Naive thymus-derived CD4-positive, alpha-beta T cell (primary cell): ENCODE data around the gene TMEM39B. TPM values are rescaled to one million over a fixed set of nuclear protein-coding genes. Genes with fewer than 3 reads are reported as not detected.
A peak's percentile ranks its signal among the peaks of the same experiment; 100 is the strongest.

Experiments
- ATAC-seq: fragments of 150-1000 bp; cut with Tn5 transposase; 2 replicates; pipeline ENCODE4 v1.10.0; 2021; ENCODE audit warnings: mild to moderate bottlenecking, moderate library complexity
- CTCF ChIA-PET: fragments of 350-600 bp; sonication (Branson Sonifier 250); formaldehyde crosslinking; loops from one replicate; lab custom pipeline; 2021; ENCODE audit warnings: antibody characterized with exemption; lab: Charles Lee
- POLR2A ChIA-PET: fragments of 350-600 bp; sonication (Branson Sonifier 250); formaldehyde crosslinking; loops from one replicate; lab custom pipeline; 2021; ENCODE audit warnings: antibody characterized with exemption, inconsistent platforms; lab: Charles Lee
- DNase-seq, 9 donors: peaks; one replicate each; pipeline versions ENCODE4 v3.0.0 to v3.0.0-alpha.2; 2020 to 2022; ENCODE audit warnings: mixed read lengths in 1 of 9
- H3K27ac ChIP-seq: one replicate; pipeline ENCODE4 v1.7.0; 2013; ENCODE audit warnings: mild to moderate bottlenecking, low read depth, low read length, moderate library complexity
- H3K27me3 ChIP-seq, 2 donors: one replicate each; pipeline ENCODE4 v1.7.0; 2013; ENCODE audit warnings: low read length in 2 of 2, mild to moderate bottlenecking in 2 of 2, moderate library complexity in 2 of 2; ENCODE audit not compliant: control insufficient read depth in 2 of 2, insufficient read depth in 2 of 2
- H3K36me3 ChIP-seq, 3 experiments: 1 replicate in 2 of 3; 2 replicates in 1 of 3; pipeline ENCODE4 v1.7.0; 2013; ENCODE audit warnings: low read length in 3 of 3, mild to moderate bottlenecking in 3 of 3, moderate library complexity in 1 of 3; ENCODE audit not compliant: insufficient read depth in 3 of 3, control insufficient read depth in 2 of 3
- H3K4me1 ChIP-seq, 2 donors: one replicate each; pipeline ENCODE4 v1.7.0; 2013; ENCODE audit warnings: low read length in 2 of 2, mild to moderate bottlenecking in 2 of 2, moderate library complexity in 1 of 2; ENCODE audit not compliant: control insufficient read depth in 2 of 2, insufficient read depth in 2 of 2
- H3K4me3 ChIP-seq: 2 replicates; pipeline ENCODE4 v1.7.0; 2013; ENCODE audit warnings: mild to moderate bottlenecking, low read length
- H3K9me3 ChIP-seq, 3 experiments: 1 replicate in 2 of 3; 2 replicates in 1 of 3; pipeline ENCODE4 v1.7.0; 2013; ENCODE audit warnings: low read length in 3 of 3; ENCODE audit not compliant: control insufficient read depth in 2 of 3
- H3K27ac Mint-ChIP-seq, 9 donors: one replicate each; pipeline ENCODE4 v1.8.0; 2020 to 2022; ENCODE audit warnings: mixed read lengths in 9 of 9, mild to moderate bottlenecking in 8 of 9, moderate library complexity in 5 of 9, inconsistent platforms in 2 of 9
- H3K27me3 Mint-ChIP-seq, 5 donors: one replicate each; pipeline ENCODE4 v1.8.0; 2021 to 2022; ENCODE audit warnings: mixed read lengths in 5 of 5, mild to moderate bottlenecking in 1 of 5
- H3K36me3 Mint-ChIP-seq, 5 donors: one replicate each; pipeline ENCODE4 v1.8.0; 2020 to 2022; ENCODE audit warnings: mixed read lengths in 5 of 5, mild to moderate bottlenecking in 3 of 5, inconsistent platforms in 1 of 5
- H3K4me1 Mint-ChIP-seq, 7 donors: one replicate each; pipeline ENCODE4 v1.8.0; 2020 to 2022; ENCODE audit warnings: mixed read lengths in 7 of 7, mild to moderate bottlenecking in 3 of 7, inconsistent platforms in 1 of 7
- H3K4me3 Mint-ChIP-seq, 10 donors: one replicate each; pipeline ENCODE4 v1.8.0; 2020 to 2022; ENCODE audit warnings: mild to moderate bottlenecking in 10 of 10, mixed read lengths in 10 of 10, moderate library complexity in 6 of 10, inconsistent platforms in 2 of 10
- H3K9me3 Mint-ChIP-seq, 11 donors: one replicate each; pipeline ENCODE4 v1.8.0; 2020 to 2022; ENCODE audit warnings: mixed read lengths in 11 of 11, mild to moderate bottlenecking in 4 of 11, inconsistent platforms in 1 of 11, moderate library complexity in 1 of 11
- intact Hi-C, 2 donors: fragments of 100-400 bp; cut with micrococcal nuclease; formaldehyde crosslinking; loops; one replicate each; pipeline ENCODE4 v1.15.1; 2023
- microRNA-seq: library from miRNA; unstranded; fragments of <30 nt; microRNA quantifications from one replicate; pipeline ENCODE4 v1.2.0, GENCODE V29; 2022; ENCODE audit warnings: borderline microRNAs expressed
- polyA plus RNA-seq, 2 donors: library from polyadenylated mRNA; unstranded; fragments of 300-500 nt; fragmentation: Illumina TruSeq; gene quantifications; one replicate each; pipeline ENCODE4 v1.2.3, GENCODE V29; 2021
- total RNA-seq, 6 experiments: library from RNA in 5 of 6; stranded (reverse) in 5 of 6; gene quantifications; 1 replicate in 5 of 6; 2 replicates in 1 of 6; pipeline ENCODE4 v1.2.3 and lab custom pipeline; 2021 to 2026

The TMEM39B gene
- total and polyA plus RNA-seq, 7 experiments from 2014 or later = 2.7 to 35.9 (median 17.4) TPM

GRCh38 chr1:32151319-32151787 lies 78.6 kb downstream of the TMEM39B start:
- Mint-ChIP-seq H3K36me3 (peaks cover 4 to 39% (median 38%) of the 10 kb centered on the region in 5 donors), H3K4me3 (no peak overlapping the region), H3K4me1 (peaks cover 4 to 31% (median 23%) of the 10 kb centered on the region in 7 donors), H3K9me3 (peaks cover 0 to 35% (median 8%) of the 10 kb centered on the region in 11 donors), H3K27ac (peak overlapping the region in 4 of 9 donors; percentile 1 to 60 (median 46)), H3K27me3 (no peaks in the 10 kb centered on the region)
- H3K4me1 ChIP-seq = no peaks in the 10 kb centered on the region
- peaks cover 0 to 18% (median 4%) of the 10 kb centered on the region in 3 experiments for H3K9me3 ChIP-seq
- intact Hi-C loops = no loop called here
- ATAC-seq (no peak), DNase-seq (no peak)
- H3K4me3 ChIP-seq = no peak overlapping the region
- H3K27me3 ChIP-seq = no peaks in the 10 kb centered on the region
- peaks cover 0 to 22% (median 4%) of the 10 kb centered on the region in 3 experiments for H3K36me3 ChIP-seq
- POLR2A ChIA-PET = no interaction called here
- H3K27ac ChIP-seq = no peak overlapping the region
- CTCF ChIA-PET = no interaction called here

Small RNA genes lying within 50 kb of the gene (microRNA-seq; reads per million reads assigned to microRNA genes)
- not detected for gene MIR5585

Other genes starting within 250 kb of the TMEM39B start
- gene PTP4A2, start 134.6 kb upstream of the TMEM39B start, total RNA-seq = 100 to 1,000 TPM; 196 to 449 (median 271) TPM
- gene PTP4A2, start 134.6 kb upstream of the TMEM39B start, polyA plus RNA-seq = 100 to 1,000 TPM; 276 to 398 TPM
- 100 to 1,000 TPM in 3 of 5 experiments, 10 to 100 TPM in 2; 89.2 to 162 (median 125) TPM for gene KHDRBS1, start 59.1 kb upstream of the TMEM39B start, total RNA-seq
- gene KHDRBS1, start 59.1 kb upstream of the TMEM39B start, polyA plus RNA-seq = 100 to 1,000 TPM; 108 to 116 TPM
- 10 to 100 TPM; 47.4 to 63.7 (median 51.6) TPM for gene KPNA6, start 35.1 kb downstream of the TMEM39B start, total RNA-seq
- 10 to 100 TPM; 19.5 to 26.8 TPM for gene KPNA6, start 35.1 kb downstream of the TMEM39B start, polyA plus RNA-seq
- 10 to 100 TPM; 16.7 to 83.3 (median 36.3) TPM for gene TXLNA, start 106.7 kb downstream of the TMEM39B start, total RNA-seq
- gene TXLNA, start 106.7 kb downstream of the TMEM39B start, polyA plus RNA-seq = 10 to 100 TPM; 20.4 to 31.4 TPM
- 10 to 100 TPM in 1 of 5 experiments, 1 to 10 TPM in 4; 6.2 to 39.0 (median 8.7) TPM for gene CCDC28B, start 127.7 kb downstream of the TMEM39B start, total RNA-seq
- gene CCDC28B, start 127.7 kb downstream of the TMEM39B start, polyA plus RNA-seq = 10 to 100 TPM; 11.7 to 16.1 TPM
- 1 to 10 TPM; 2.3 to 4.6 (median 2.5) TPM for gene IQCC, start 132.7 kb downstream of the TMEM39B start, total RNA-seq
- 1 to 10 TPM; 1.8 to 3.0 TPM for gene IQCC, start 132.7 kb downstream of the TMEM39B start, polyA plus RNA-seq
- gene DCDC2B, start 136.2 kb downstream of the TMEM39B start, total RNA-seq = not detected
- gene DCDC2B, start 136.2 kb downstream of the TMEM39B start, polyA plus RNA-seq = under 1 TPM in 1 of 2 donors, not detected in 1; 0.25 TPM
- gene TMEM234, start 149.4 kb downstream of the TMEM39B start, total RNA-seq = 10 to 100 TPM; 15.9 to 29.6 (median 21.4) TPM
- 1 to 10 TPM; 5.9 to 6.1 TPM for gene TMEM234, start 149.4 kb downstream of the TMEM39B start, polyA plus RNA-seq
- gene EIF3I, start 149.5 kb downstream of the TMEM39B start, total RNA-seq = 100 to 1,000 TPM in 3 of 5 experiments, 10 to 100 TPM in 2; 82.6 to 182 (median 104) TPM
- 100 to 1,000 TPM; 185 to 189 TPM for gene EIF3I, start 149.5 kb downstream of the TMEM39B start, polyA plus RNA-seq
- 1 to 10 TPM in 3 of 5 experiments, under 1 TPM in 2; 0.48 to 2.0 (median 1.4) TPM for gene FAM167B, start 174.3 kb downstream of the TMEM39B start, total RNA-seq
- not detected for gene FAM167B, start 174.3 kb downstream of the TMEM39B start, polyA plus RNA-seq
- 100 to 1,000 TPM; 245 to 509 (median 469) TPM for gene LCK, start 178.3 kb downstream of the TMEM39B start, total RNA-seq
- 1,000 to 10,000 TPM in 1 of 2 donors, 100 to 1,000 TPM in 1; 897 to 1,109 TPM for gene LCK, start 178.3 kb downstream of the TMEM39B start, polyA plus RNA-seq
- 100 to 1,000 TPM in 4 of 5 experiments, 10 to 100 TPM in 1; 81.8 to 205 (median 174) TPM for gene HDAC1, start 219.1 kb downstream of the TMEM39B start, total RNA-seq
- 100 to 1,000 TPM; 170 to 209 TPM for gene HDAC1, start 219.1 kb downstream of the TMEM39B start, polyA plus RNA-seq